ENCODE measurements around the gene LAMA1.
A peak's percentile ranks its signal among the peaks of the same experiment; 100 is the strongest.

The LAMA1 gene

DNA sequence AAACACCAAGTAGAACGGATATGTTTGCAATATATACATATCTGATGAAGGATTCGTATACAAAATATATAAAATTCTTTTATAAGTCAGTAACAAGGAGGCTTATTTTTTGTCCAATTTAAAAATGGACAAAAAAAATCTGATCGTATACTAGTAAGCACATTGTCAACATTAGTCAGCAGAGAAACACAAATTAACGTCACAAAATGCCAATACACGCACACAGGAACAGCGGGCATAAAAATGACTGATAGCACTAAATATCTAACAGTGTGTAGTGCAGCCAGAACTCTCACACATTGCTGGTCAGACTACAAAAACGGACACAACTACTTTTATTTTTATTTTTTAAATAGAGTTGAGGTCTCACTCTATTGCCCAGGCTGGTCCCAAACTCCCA is 69.5 kb downstream of the LAMA1 start:
- no peak for DNase-seq

DNA sequence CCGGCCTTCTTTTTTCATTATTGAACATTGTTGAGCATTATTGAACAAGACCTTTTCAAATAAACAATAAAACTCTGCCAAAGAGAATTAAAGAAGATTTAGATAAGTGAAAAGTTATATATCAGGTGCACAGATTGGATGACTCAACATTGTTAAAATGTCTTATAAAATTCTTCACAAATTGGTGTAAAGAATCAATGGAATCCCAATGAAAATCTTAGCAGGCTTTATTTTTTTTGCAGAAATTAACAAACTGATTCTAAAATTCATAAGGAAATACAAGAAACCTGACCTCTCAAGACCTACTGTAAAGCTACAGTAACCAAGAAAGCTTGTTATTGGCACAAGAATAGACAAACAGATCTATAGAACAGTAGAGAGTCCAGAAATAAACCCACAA is 70.3 kb downstream of the LAMA1 start:
- no peak for DNase-seq

DNA sequence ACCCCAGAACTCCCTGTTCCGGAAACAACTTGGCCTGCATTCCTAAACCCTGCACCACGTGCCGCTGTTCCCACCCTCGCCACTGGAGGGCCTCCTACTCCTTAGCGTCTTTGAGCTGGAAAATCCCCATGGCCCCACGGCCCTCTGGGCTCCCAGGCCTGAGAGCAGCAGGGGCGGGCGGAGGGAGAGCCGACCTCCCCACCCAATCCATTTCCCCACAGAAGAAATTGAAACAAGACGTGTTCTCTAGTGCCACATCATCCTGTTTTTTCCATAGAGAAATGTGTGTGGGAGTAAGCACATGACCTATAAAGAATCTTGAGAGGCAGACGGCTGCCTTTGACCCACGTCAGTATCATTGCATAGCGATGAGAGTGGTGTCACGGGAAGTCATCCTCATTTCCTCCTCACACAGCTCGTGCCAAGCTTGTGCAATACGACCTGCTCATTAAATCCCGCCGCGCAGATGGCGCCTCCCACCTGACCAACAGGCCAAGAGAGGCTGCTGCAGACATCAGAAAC is 79.2 kb downstream of the LAMA1 start:
- peak; percentile 91 for DNase-seq

DNA sequence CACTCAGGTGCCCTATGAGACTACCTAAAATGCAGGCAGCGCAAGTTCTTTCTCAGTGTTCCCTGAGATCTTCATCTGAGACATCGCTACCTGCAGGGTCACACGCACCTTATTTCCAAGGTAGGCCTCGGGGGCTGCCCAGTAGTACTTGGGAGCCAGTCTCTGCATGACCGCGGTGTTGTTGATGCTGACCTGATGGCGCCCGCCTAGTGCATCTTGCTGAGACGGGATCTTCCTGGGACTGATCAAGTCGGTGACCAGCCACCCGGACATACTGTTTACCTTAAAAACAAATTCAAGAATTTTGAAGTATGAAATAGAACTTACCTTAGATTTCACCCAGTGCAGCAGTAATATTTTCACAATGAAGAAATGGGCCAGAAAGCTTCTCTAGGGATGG is 80.1 kb downstream of the LAMA1 start:
- DNase-seq: no peak

DNA sequence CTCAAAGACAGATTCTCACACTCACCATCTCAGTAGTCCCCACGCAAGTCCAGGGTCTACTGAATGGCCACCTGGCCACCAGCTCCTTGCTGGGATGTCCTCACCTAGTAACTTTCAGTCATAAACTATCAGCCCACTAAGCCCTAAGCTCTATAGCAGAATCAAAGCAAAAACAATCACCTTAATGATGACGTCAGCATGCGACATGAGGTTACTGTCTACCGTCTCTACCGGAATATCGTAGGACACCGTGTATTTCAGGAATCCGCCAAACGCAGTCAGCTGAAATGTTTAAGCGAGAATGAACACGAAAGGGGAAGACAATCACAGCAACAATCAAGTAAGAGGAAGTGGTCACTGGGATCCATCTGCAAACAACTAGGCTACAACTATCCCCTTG is 81.8 kb downstream of the LAMA1 start:
- DNase-seq: no peak

DNA sequence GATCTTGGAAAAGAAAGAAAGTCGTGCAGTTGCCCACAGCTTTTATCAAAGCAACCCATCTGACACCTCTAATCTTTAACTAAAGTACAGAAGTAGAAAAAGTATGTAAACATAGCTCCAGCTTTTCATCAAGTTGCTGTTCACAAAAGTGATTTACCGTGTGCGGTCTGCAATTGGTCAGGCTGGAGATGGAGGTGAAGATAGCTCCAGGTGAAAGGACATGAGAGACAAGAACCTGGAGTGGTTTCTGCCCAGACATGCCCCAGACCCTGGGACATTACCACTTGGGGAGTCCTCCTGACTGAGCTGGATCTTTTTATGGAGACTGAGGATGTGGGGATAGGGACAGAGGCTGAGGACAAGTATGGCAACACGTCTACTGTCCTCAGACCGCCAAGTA is 82.7 kb downstream of the LAMA1 start:
- no peak for DNase-seq

DNA sequence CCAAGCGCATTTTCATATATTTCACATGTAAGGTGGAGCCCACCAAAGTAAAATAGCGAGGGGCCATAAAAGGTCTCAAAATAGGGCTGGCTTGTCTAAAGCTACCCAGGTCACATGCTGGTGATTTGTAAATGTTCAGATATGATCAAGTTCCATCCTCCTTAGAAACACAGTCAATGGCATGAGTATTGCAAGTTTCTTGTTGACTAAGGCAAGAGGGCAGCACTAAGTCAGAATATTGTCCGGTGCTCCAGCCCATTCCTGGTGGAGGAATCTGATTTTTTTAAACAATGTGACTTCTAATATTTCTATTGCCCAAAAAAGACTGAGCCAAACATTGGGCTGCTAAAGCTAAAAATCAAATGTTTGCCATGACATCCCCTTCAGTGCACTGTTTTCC is 85.1 kb downstream of the LAMA1 start:
- DNase-seq: no peak

DNA sequence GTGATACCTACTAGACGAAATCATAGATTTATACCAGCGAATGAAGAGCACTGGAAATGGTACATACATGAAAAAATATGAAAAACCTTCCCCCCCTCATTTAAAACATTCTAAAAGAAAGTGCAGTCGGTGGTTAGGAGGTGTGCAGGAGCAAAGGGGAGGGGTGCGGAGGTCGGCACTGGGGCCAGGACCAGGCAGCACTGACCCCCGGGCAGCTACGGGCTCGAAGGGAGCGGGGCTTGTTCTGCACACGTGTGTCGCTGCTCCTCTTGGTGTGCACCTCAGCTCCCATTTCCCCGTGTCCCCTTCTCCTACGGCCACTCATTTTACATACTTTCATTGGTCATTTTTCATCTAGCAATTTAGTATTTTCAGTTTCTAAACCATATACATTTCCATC is 89.0 kb downstream of the LAMA1 start:
- DNase-seq: no peak

DNA sequence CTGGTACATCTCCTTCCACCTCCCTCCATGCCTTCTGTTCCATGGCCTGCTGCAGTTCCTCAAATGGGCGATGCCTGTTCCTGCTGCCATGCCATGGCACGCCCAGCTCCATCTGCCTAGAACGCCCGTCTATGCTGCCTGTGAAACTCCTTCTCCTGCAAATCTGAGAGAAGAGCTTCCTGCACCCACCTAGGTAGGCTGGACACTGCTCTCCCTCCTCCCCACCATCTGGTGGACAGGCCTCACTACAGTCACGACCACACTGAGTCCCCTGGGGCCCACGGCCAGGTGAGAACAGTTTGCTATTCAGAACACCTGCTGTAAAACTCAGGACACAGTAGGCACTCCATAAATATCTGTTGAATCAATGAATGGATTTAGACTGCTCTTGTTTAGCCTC is 92.4 kb downstream of the LAMA1 start:
- DNase-seq: no peak

DNA sequence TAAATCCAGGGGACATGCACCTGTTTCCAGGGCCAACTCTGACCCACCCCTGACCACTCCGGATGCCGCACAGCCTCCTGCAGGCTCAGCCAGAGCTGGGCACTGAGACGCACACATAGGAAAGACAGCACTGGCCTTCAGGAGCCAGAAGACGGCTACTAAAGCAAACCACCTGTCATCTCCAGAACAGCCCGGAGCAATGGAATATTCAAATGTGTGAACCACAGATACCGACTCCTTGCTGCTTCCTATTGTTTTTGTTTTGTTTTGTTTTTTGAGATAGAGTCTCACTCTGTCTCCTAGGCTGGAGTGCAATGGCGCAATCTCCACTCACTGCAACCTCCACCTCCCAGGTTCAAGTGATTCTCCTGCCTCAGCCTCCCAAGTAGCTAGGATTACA is 94.0 kb downstream of the LAMA1 start:
- no peak for DNase-seq

DNA sequence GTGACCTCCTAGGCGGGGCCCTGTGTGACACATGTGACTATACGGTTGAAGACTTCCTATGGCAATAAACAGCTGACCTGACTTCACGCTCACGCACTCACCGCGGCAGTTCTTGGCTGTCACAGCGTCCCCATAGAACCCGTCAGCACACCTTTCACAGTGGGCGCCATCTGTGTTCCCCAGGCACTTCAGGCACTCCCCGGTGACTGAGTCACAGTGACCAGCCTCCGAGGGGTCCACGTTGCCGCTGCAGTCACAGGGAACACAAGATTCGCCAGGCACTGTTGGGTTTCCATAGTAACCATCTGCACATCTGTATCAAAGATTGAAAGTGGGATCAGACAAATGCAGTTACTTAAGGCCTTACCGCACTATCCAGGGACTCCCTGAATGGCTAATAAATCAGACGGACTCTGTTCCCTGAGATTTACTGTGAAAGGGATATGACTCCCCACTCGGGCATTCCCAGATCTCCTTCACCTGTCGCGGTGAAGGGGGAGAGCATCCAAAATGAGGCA is 94.5 kb downstream of the LAMA1 start:
- DNase-seq: no peak

DNA sequence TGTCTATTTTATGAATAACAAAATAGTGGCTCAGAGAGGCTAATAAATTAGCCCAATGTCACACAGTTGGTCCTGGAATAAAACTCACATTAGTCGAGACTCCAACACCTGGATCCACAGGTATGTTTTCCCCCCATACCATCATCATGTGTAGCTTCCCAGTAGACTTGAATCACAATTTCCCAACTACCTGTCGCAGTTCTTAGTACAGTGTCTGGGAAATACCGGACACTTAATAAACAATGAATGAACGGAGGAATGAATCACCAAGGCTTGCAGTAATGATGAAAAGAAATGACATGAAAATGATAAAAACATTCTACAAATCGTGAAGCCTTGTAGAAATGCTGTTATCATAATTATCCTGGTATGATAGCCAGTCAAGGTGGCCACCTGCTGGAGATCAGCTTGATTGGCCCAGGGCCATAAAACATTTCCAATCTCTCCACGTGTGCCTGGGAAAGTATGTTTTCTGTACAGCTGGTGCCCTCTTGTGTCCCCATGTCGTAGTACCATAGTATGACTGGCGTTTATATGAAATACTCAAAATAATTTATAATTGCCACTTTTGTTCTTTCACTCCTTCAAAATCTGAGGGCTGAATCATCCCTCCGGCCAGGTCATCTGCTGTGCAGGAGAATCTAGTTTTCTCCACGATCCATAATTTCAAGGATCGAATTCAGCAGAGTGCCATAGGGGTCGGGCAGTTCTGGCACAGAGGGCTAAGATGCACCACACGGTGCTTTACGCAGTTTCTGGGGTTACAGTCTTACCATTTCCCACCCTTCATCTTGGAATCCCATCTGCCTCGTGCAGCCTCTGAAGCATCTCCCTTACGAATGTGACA is 95.4 kb downstream of the LAMA1 start:
- DNase-seq: no peak

DNA sequence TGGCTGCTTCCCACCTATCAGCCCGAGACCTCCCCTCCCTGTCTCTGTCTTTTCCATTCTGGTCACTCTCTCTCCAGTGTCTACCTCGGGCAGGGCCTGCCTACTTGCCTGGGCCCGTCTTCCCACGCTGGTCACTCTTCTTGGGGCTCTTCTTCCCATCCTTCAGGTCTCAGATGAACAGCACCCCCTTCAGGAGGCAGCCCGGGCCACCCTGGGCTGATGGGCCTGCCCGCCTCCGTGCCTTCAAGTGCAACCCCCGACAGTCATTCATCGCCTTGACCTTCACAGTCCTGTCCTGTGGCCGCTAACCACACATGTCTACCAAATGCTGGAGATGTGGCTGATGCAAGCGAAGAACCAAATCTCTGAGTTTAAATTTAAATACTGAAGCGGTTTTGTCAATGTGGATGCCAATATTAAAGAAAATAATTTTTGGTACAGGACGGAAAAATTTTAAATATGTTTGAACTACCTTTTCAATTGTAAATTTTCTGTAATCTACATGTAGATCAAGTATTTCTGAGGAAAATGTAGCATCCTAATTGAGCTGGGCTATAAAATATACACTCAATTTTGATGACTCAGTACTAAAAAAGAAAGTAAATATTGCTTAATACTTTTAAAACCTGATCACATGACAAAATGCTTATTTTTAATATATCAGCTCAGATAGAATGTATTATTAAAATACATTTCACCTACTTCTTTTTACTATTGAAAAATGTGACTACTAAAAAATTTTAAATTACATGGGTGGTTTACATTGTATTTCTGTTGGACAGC is 96.4 kb downstream of the LAMA1 start:
- DNase-seq: no peak

DNA sequence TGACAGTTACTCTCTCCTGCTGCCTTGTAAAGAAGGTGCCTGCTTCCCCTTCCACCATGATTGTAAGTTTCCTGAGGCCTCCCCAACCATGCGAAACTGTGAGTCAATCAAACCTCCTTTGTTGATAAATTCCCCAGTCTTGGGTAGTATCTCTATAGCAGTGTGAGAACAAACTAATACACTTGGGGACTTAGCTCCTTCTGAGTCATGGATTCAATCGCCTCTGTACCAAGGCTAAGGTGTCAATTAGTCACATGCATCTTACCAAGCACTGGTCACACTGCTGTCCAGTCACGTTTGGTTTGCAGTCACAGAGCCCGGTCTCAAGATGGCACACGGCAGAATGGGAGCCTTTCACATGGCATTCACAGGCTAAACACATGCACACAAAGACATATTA is 100.6 kb downstream of the LAMA1 start:
- DNase-seq: no peak

DNA sequence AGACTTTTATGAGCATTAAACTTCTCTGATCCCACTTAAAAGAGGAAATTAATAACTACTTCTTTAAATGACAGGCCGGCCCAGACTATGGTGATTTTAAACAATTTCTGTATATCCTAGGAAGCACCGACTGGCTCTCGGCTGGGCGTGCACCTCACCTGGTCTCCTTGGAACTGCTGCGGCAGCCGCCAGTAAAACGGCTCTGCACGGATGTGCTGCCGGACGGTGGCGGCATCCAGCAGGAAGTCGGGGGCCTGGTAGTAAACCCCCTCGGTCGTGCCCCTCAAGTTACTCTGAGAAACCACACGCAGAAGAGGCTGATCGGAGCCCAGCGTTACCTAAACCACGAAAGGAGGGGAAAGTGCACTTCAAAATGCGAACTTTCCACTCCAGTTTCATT is 106.5 kb downstream of the LAMA1 start:
- no peak for DNase-seq

DNA sequence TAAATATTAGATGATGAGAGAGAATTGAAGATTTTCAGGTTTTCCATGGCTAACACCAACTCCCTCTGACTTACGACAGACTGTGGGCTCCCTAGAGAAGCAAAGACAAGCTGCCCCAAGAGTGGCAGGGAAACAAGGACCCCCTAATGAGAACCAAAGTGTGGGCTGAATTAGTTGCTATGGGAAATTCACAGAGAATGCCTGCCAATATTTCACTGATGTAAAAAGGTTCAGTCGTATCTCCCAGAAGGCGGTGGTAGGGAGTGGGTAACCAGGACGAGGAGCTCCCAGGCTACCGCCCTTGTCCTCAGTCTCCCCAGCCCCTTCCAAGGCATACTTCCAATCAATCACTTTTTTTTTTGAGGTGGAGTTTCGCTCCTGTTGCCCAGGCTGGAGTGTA is 113.6 kb downstream of the LAMA1 start:
- DNase-seq: no peak

DNA sequence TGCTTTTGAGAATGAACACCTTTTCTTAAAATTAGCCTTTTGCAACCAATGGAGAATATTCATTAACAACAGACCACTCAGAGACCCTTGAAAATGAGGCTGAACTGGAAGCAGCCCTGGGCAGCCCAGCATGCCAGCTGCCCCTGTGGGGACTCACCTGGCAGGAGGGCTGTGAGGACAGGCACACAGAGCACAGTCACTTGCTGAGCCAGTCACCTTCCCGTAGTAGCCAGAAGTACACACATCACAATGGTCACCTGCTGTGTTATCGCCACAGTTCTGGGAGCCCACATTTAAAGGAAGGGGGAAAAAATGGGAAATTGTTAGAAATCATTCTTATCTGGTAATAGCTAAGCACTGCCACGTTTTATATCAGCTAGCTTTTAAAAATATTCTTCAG is 115.5 kb downstream of the LAMA1 start:
- DNase-seq: no peak

DNA sequence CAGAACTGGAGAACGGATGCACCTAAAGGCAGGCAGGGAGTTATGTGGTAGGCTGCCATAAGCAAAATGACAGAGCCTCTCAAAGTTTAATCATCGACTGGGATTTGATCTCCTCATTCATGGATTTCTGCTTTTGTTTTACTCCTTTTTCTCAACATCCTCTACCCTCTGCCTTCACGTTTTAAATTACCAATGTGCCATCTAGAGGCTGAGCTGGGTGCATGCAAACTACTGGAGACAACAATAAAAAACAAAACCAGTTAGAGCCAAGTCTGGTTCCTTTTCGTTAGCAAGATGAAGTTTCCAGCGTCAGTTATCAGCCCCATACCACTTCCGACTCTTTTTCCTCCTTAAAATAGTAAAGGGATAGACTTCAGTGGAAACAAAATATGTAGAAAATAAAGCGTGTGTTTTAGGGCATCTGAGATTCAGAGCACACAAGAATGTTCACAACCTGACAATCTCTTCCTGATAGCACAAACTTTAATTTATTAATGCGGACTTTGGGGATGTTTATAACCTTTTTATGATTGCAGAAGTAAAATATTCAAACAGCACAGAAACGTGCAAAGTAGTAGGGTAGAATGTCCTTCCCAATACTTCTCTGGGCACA is 117.0 kb downstream of the LAMA1 start:
- no peak for DNase-seq

DNA sequence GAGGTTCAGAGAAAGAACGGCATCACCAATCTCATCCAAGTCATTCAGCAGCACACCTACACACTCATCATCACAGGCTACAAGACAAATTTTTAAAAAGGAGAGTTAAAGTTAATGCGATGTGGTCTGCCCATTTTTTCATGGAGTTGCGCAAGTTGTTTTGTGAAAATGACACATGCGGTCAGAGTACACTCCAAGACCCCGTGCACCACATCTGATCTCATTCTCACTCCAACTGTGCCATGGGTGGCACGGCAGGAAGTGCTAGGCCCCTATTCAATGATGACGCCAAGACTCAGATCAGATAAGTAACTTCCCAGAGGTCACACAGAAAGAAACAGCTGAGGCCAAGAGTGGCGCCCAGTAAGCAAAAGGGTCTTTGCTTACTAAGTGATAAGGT is 119.8 kb downstream of the LAMA1 start:
- no peak for DNase-seq

DNA sequence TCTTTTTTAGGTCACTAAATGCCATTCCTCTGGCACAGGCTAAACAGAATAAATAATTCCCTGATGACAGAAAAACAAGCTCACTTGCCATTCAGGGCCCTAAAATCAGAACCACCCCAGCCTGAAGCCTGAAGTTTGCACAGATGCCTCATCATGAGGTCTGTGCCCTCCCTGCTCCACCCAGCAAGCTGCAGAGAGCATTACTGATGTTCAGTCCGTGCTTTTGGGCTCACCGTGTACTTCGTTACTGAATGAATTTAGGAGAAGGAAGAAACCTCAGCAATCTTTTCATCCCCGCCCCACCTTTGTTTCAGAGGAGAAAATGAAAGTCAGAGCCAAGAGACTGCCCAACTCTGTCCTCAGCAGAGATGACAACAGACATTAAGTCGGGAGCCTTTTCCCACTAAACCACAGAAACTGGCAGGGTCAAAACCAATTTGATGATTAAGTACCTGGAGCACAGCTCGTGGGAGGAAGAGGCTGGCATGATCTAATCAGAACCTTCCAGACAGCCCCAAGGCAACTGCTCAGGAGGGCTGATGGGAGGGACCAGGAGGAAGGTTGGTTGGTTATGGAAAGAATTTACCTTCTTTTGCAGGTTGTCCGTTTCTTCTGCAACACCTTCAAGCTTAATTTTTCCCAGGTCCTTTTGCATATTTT is 122.7 kb downstream of the LAMA1 start:
- peak; percentile 87 for DNase-seq

DNA sequence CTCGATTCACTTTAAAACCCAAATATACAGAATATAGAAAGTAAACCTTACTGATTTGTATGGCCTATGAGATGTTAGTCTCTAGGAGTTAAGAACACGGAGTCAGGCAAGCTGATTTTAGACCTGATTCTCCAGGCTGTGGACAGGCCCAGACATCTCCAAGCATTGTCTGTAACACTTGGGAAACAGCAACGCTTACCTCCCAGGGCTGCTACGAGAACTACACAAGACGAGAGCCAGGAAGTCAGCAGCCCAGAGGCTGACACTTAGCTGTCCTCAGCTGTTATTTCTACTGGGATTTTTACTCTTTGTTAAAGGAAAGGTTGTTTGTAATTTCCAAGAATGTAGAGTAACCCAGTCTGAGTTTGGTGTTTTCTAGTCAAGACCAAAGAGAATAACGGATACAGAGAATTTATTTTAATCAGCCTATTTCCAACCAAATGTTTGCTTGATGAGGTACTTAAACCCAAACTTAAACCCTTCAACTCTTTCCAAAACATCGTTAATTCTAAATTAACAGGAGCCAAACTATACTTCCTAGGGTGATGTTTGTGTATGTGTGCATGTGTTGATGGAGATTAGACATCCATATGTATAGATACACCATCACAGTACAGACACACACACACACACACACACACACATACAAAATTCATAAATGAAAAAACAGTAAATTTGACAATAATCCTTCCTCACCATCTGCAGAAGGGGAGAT is 123.4 kb downstream of the LAMA1 start:
- DNase-seq: peak; percentile 79

DNA sequence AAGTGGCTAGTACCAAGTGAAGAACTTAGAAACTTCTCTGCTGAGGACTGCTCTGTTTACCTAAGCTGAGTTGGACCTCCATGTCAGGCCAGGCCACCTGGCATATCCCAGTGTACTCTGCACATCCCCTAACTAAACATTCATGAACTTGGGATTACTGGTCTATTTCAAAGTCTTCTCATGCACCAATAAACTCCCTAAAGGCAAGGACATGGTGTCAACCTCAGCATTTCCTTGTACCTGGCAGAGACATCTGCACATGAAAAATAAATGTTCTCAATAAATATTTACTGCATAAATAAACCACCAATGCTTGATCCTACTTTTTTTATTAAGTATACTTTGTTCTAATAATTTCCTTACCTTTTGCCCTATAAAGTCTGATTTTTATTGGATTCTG is 124.8 kb downstream of the LAMA1 start:
- no peak for DNase-seq

Data from islet precursor cell (in vitro differentiated cells).